Fibroblast of the aortic adventitia (primary cell): ENCODE measurements around the gene ADAMTS15. TPM values are rescaled to one million over a fixed set of nuclear protein-coding genes. Genes with fewer than 3 reads are reported as not detected.

Source experiments
- DNase-seq: peaks from one replicate; pipeline ENCODE4 v3.0.0-alpha.2; 2010; ENCODE audit warnings: low read depth
- H3K4me3 ChIP-seq: 2 replicates; pipeline ENCODE4 v1.5.1; 2011; ENCODE audit warnings: low read depth, mild to moderate bottlenecking, control low read depth, low read length, moderate library complexity
- total RNA-seq: library from RNA; depleted of rRNA; stranded (reverse); fragments of >200 nt; gene quantifications from 2 replicates; pipeline ENCODE4 v1.2.3, GENCODE V29; 2012; ENCODE audit warnings: low replicate concordance
- TF ChIP-seq, protein P1 (sequence below): IDR thresholded peaks from 2 replicates; pipeline ENCODE4 v1.5.1; 2011; ENCODE audit warnings: mild to moderate bottlenecking, low read length, control low read depth, inconsistent platforms; ENCODE audit not compliant: insufficient read depth

The ADAMTS15 gene
- total RNA-seq, 1 donor = 30.8 TPM

GRCh38 chr11:130476200-130476921 lies 27.9 kb downstream of the ADAMTS15 start:
- TF ChIP-seq, protein P1, sequence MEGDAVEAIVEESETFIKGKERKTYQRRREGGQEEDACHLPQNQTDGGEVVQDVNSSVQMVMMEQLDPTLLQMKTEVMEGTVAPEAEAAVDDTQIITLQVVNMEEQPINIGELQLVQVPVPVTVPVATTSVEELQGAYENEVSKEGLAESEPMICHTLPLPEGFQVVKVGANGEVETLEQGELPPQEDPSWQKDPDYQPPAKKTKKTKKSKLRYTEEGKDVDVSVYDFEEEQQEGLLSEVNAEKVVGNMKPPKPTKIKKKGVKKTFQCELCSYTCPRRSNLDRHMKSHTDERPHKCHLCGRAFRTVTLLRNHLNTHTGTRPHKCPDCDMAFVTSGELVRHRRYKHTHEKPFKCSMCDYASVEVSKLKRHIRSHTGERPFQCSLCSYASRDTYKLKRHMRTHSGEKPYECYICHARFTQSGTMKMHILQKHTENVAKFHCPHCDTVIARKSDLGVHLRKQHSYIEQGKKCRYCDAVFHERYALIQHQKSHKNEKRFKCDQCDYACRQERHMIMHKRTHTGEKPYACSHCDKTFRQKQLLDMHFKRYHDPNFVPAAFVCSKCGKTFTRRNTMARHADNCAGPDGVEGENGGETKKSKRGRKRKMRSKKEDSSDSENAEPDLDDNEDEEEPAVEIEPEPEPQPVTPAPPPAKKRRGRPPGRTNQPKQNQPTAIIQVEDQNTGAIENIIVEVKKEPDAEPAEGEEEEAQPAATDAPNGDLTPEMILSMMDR = no peak
- DNase-seq = no peak

DNA sequence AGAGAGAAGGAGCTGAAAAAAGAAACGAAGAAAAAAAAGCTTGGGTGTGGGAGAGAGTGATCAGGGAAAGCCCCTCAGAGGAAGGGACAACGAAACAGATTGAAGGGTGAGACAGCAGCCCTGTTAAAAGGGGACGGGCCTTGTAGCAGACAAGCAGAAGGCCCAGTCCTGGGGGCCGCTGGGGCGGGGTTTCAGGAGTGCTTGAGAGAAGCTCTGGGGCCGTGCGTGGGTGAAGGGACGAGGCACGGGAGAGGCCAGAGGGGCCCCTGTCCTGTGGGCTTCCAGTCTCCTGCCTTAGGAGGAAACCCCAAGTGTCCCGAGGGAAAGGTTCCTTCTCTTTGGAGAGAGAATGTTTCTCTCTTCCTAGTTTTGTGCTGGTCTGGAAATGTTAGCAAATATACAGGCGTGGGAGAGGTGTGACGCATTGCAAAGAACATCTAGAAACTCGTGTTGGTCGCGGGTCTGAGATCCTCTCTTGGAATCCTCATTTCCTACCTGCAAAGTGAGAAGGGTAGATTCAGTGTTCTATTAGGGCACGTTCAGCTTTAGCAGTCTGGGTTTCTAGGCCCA lies 28.6 kb downstream of the ADAMTS15 start:
- H3K4me3 ChIP-seq = no peak overlapping the region
- TF ChIP-seq, protein P1 = no peak
- DNase-seq = no peak

More at GRCh38 chr11:130476200-130476921, 27.9 kb downstream of the ADAMTS15 start:
- no peak overlapping the region for H3K4me3 ChIP-seq

GRCh38 chr11:130477586-130478203 lies 29.2 kb downstream of the ADAMTS15 start:
- H3K4me3 ChIP-seq = no peak overlapping the region
- peak; percentile 68 for DNase-seq
- TF ChIP-seq, protein P1 = peak; percentile 21

- TF ChIP-seq, protein P1 = no peak
- peak; percentile 98 for DNase-seq
- H3K4me3 ChIP-seq = no peak overlapping the region
Observed at GRCh38 chr11:130478204-130478701, 29.8 kb downstream of the ADAMTS15 start.

DNA sequence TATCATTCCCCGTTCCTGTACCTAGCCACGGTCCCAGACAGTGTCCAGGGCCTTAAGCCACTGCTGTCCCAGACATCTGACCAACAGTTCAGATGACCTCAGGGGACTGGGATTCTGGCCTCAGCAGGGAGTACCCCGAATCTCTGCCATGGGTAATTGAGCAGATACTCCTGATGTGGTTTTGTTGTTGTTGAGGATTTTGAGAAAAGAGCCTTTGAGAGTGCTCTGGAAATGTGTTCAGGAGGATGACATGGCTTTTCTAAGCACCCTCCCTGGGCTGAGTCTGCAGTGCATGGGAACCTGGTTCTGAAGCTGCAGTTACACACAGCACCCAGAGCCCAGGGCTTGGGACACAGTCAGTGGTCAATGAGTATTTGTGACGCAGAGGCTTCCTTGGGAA lies 30.4 kb downstream of the ADAMTS15 start:
- peak; percentile 48 for DNase-seq

DNA sequence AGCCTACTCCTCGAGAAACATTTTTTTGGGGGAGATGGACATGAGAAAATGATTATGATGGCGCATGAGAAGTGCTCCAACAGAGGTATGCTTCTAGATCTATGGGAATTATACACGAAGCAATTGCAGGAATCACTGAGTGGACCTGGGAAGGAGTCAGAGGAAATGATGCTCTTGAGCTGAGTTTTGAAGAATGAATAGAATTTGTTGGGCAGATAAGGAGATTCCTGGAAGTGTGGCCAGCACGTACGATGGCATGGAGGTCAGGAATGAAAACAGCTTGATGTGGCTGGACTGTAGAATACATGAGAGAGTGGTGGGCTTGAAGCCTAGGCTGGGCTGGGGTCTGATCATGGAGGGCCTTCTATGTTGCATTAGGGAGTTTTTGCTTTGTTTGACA lies 31.7 kb downstream of the ADAMTS15 start:
- DNase-seq = peak; percentile 95
- TF ChIP-seq, protein P1 = no peak
- H3K4me3 ChIP-seq = no peak overlapping the region

More for the DNA sequence above, 30.4 kb downstream of the ADAMTS15 start:
- no peak overlapping the region for H3K4me3 ChIP-seq
- TF ChIP-seq, protein P1 = no peak
